A549 (cell line): ENCODE data around the gene MRPL55. TPM values are rescaled to one million over a fixed set of nuclear protein-coding genes. Genes with fewer than 3 reads are reported as not detected.

ENCODE experiments used
- ATAC-seq, 2 experiments: fragments of 200-7000 bp in 1 of 2; fragments of >200 bp in 1 of 2; cut with Nextera tagmentation in 1 of 2; cut with Tn5 transposase in 1 of 2; 3 replicates each; pipeline versions ENCODE4 v1.8.0 to v1.9.1; 2018 to 2020; ENCODE audit warnings: mild to moderate bottlenecking in 1 of 2, moderate library complexity in 1 of 2
- CTCF ChIA-PET: fragments of 300-600 bp; sonication (Branson Sonifier 250); formaldehyde crosslinking; extraction: SDS; loops from one replicate; lab custom pipeline; 2021; ENCODE audit warnings: antibody characterized with exemption, inconsistent platforms; lab: Yijun Ruan, JAX
- POLR2A ChIA-PET: fragments of 350-600 bp; formaldehyde crosslinking; extraction: SDS; loops from one replicate; lab custom pipeline; 2021; ENCODE audit warnings: antibody characterized with exemption, inconsistent platforms; lab: Yijun Ruan, JAX
- DNase-seq, 2 experiments: peaks; one replicate each; pipeline versions ENCODE4 v3.0.0 to v3.0.0-alpha.2; 2011 to 2016; ENCODE audit warnings: low read depth in 1 of 2, low spot score in 1 of 2
- FAIRE-seq: peaks from 2 replicates; lab custom pipeline; 2011; peaks lifted over from hg19 to GRCh38; lab: Jason Lieb, UNC
- H3K27ac ChIP-seq, 2 experiments: fragments of >200 bp; sonication (Bioruptor Twin); formaldehyde crosslinking; 3 replicates each; pipeline ENCODE4 v1.5.1; 2016 to 2017
- H3K4me1 ChIP-seq: fragments of >200 bp; sonication (Bioruptor Twin); formaldehyde crosslinking; 3 replicates; pipeline ENCODE4 v1.6.1; 2016
- H3K4me2 ChIP-seq: fragments of >200 bp; sonication (Bioruptor Twin); formaldehyde crosslinking; 3 replicates; pipeline ENCODE4 v1.6.1; 2016
- H3K4me3 ChIP-seq: fragments of >200 bp; sonication (Bioruptor Twin); formaldehyde crosslinking; 3 replicates; pipeline ENCODE4 v1.5.1; 2016
- H3K9me3 ChIP-seq: fragments of >200 bp; sonication (Bioruptor Twin); formaldehyde crosslinking; 3 replicates; pipeline ENCODE4 v1.6.1; 2016
- ATOH8 ChIP-seq: fragments of 250-450 bp; sonication (Bioruptor Pico); IDR thresholded peaks from 2 replicates; pipeline ENCODE4 v1.5.0; 2020; ENCODE audit warnings: low read depth, mild to moderate bottlenecking, moderate library complexity
- CBX8 ChIP-seq: fragments of 200-600 bp; sonication (generic); IDR thresholded peaks from 2 replicates; pipeline ENCODE4 v1.6.1; 2016
- CEBPB ChIP-seq, 2 experiments: fragments of >200 bp in 1 of 2; sonication (Bioruptor Twin) in 1 of 2; formaldehyde crosslinking in 1 of 2; IDR thresholded peaks; 2 replicates each; pipeline ENCODE4 v1.6.1; 2012 to 2016
- CHD4 ChIP-seq: fragments of 200-600 bp; sonication (generic); IDR thresholded peaks from 2 replicates; pipeline ENCODE4 v1.6.1; 2016; ENCODE audit warnings: antibody characterized with exemption, mild to moderate bottlenecking, borderline replicate concordance
- EHF ChIP-seq: fragments of 250-450 bp; sonication (Bioruptor Pico); IDR thresholded peaks from 2 replicates; pipeline ENCODE4 v1.5.0; 2020; ENCODE audit warnings: mild to moderate bottlenecking
- EHMT2 ChIP-seq: fragments of 200-600 bp; sonication (generic); IDR thresholded peaks from 2 replicates; pipeline ENCODE4 v1.6.1; 2016; ENCODE audit warnings: antibody characterized with exemption, low read depth, mild to moderate bottlenecking, moderate library complexity
- ESRRA ChIP-seq: fragments of 150-350 bp; IDR thresholded peaks from 2 replicates; pipeline ENCODE4 v1.6.1; 2014; ENCODE audit warnings: mild to moderate bottlenecking, low read length, borderline replicate concordance
- FOSL2 ChIP-seq, 2 experiments: fragments of 450-650 bp in 1 of 2; fragments of >200 bp in 1 of 2; sonication (Bioruptor Twin) in 1 of 2; formaldehyde crosslinking; IDR thresholded peaks; 2 replicates each; pipeline versions ENCODE4 v1.5.0 to v1.6.1; 2016 to 2020; ENCODE audit warnings: mild to moderate bottlenecking in 1 of 2, moderate library complexity in 1 of 2
- HES2 ChIP-seq: fragments of >200 bp; sonication (Bioruptor Twin); formaldehyde crosslinking; IDR thresholded peaks from 2 replicates; pipeline ENCODE4 v1.6.1; 2016
- HEYL ChIP-seq: fragments of 250-450 bp; sonication (Bioruptor Pico); IDR thresholded peaks from 2 replicates; pipeline ENCODE4 v1.8.0; 2021; ENCODE audit warnings: mild to moderate bottlenecking, moderate library complexity
- JUNB ChIP-seq: fragments of >200 bp; sonication (Bioruptor Twin); formaldehyde crosslinking; IDR thresholded peaks from 2 replicates; pipeline ENCODE4 v1.6.1; 2016
- KDM1A ChIP-seq: fragments of 200-600 bp; sonication (generic); IDR thresholded peaks from 2 replicates; pipeline ENCODE4 v1.6.1; 2016; ENCODE audit warnings: low read depth, mild to moderate bottlenecking
- MAX ChIP-seq: IDR thresholded peaks from 2 replicates; pipeline ENCODE4 v1.6.1; 2012
- POLR2AphosphoS2 ChIP-seq: conservative IDR thresholded peaks from 2 replicates; pipeline ENCODE4 v1.6.1; 2012; ENCODE audit warnings: low read length, improper control_type of control experiment, inconsistent platforms
- RFX5 ChIP-seq: fragments of 450-650 bp; IDR thresholded peaks from 2 replicates; pipeline ENCODE4 v1.7.1; 2014; ENCODE audit warnings: antibody characterized with exemption, mild to moderate bottlenecking, moderate library complexity
- RNF2 ChIP-seq: fragments of 200-600 bp; sonication (generic); IDR thresholded peaks from 2 replicates; pipeline ENCODE4 v1.6.1; 2016; ENCODE audit warnings: low read depth, mild to moderate bottlenecking, antibody characterized with exemption, moderate library complexity, borderline replicate concordance
- SMC3 ChIP-seq: fragments of >200 bp; sonication (Bioruptor Twin); formaldehyde crosslinking; IDR thresholded peaks from 3 replicates; pipeline ENCODE4 v1.6.1; 2018; ENCODE audit warnings: inconsistent platforms
- ZFP36 ChIP-seq: fragments of 450-650 bp; IDR thresholded peaks from 2 replicates; pipeline ENCODE4 v1.6.1; 2014; ENCODE audit warnings: borderline replicate concordance; ENCODE audit not compliant: partially characterized antibody
- ZNF302 ChIP-seq: fragments of 250-450 bp; sonication (Bioruptor Pico); IDR thresholded peaks from 2 replicates; pipeline ENCODE4 v1.9.0; 2021; ENCODE audit warnings: inconsistent platforms, mild to moderate bottlenecking, moderate library complexity
- WGBS: methylation state at CpG from one replicate; pipeline ENCODE4 v1.1.6; 2017; ENCODE audit errors: missing lambda C conversion rate; 5-methylcytosine and 5-hydroxymethylcytosine counted together
- polyA plus RNA-seq, 4 experiments: library from polyadenylated mRNA; depleted of rRNA in 3 of 4; stranded (reverse); fragments of >200 nt; fragmentation: RNase III in 1 of 4; extraction: RNeasy Plus Mini Kit Qiagen cat#74134 plus additional on column Dnase treatment in 1 of 4; gene quantifications; 2 replicates in 3 of 4; 3 replicates in 1 of 4; pipeline ENCODE4 v1.2.3, GENCODE V29; 2011 to 2017
- TF ChIP-seq, protein P1 (sequence below): fragments of 450-650 bp; IDR thresholded peaks from 2 replicates; pipeline ENCODE4 v1.6.1; 2014; ENCODE audit warnings: antibody characterized with exemption
- TF ChIP-seq, protein P2 (sequence below): fragments of 150-350 bp; IDR thresholded peaks from 2 replicates; pipeline ENCODE4 v1.6.1; 2014; ENCODE audit warnings: low read depth, mild to moderate bottlenecking, low read length

Gene MRPL55
- polyA plus RNA-seq, 2 of the 4 experiments (the other 2 are of a cell fraction), result 54.2 to 80.0 TPM

- WGBS, result 59% methylated on average over 4 of the region's 4 CpGs
- Histone ChIP-seq H3K9me3 (no peaks in the 10 kb centered on the region; the same call in 2 of the 3 replicates), H3K4me3 (no peak overlapping the region), H3K27ac (no peak overlapping the region), H3K4me2 (no peak overlapping the region), H3K4me1 (peaks cover 12% of the 10 kb centered on the region; the same call in 2 of the 3 replicates)
- CTCF ChIA-PET, result interaction anchor here (1.5 kb wide), 2 partner anchors 59 to 63 kb away, joined by 4 to 7 read pairs; no protein-coding TSS in a partner anchor
- FAIRE-seq (no peak), DNase-seq (peak in 1 of 2 experiments; percentile 39), ATAC-seq (no peak)
- POLR2A ChIA-PET, result no interaction called here
- TF ChIP-seq JUNB, result no peak
- no peak for TF ChIP-seq EHF
- TF ChIP-seq KDM1A, result no peak
These were observed 46.3 kb downstream of the MRPL55 start for GRCh38 chr1:228062812-228063211.

GRCh38 chr1:228062085-228062791 is 46.9 kb downstream of the MRPL55 start:
- no peak overlapping the region for H3K4me3 ChIP-seq
- TF ChIP-seq SMC3, result no peak
- TF ChIP-seq MAX, result no peak
- TF ChIP-seq RFX5, result no peak
- TF ChIP-seq ZNF302 (CRISPR knock-in tag), result no peak
- TF ChIP-seq, protein P1, sequence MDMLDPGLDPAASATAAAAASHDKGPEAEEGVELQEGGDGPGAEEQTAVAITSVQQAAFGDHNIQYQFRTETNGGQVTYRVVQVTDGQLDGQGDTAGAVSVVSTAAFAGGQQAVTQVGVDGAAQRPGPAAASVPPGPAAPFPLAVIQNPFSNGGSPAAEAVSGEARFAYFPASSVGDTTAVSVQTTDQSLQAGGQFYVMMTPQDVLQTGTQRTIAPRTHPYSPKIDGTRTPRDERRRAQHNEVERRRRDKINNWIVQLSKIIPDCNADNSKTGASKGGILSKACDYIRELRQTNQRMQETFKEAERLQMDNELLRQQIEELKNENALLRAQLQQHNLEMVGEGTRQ, result no peak
- no peak for TF ChIP-seq ATOH8 (CRISPR knock-in tag)
- no peak for TF ChIP-seq KDM1A
- no peak for TF ChIP-seq RNF2
- no peak for TF ChIP-seq CHD4
- TF ChIP-seq CEBPB (IDR thresholded peaks at IDR 0.05), result no peak
- TF ChIP-seq HEYL (CRISPR knock-in tag), result no peak
- TF ChIP-seq CBX8, result no peak
- TF ChIP-seq, protein P2, sequence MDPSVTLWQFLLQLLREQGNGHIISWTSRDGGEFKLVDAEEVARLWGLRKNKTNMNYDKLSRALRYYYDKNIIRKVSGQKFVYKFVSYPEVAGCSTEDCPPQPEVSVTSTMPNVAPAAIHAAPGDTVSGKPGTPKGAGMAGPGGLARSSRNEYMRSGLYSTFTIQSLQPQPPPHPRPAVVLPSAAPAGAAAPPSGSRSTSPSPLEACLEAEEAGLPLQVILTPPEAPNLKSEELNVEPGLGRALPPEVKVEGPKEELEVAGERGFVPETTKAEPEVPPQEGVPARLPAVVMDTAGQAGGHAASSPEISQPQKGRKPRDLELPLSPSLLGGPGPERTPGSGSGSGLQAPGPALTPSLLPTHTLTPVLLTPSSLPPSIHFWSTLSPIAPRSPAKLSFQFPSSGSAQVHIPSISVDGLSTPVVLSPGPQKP, result no peak
- no peak for TF ChIP-seq ZFP36
- TF ChIP-seq POLR2AphosphoS2, result no peak
- no peak for TF ChIP-seq HES2
- no peak for TF ChIP-seq EHMT2
- TF ChIP-seq FOSL2 (IDR thresholded peaks at IDR 0.05), result no peak
- no peak for TF ChIP-seq FOSL2 (CRISPR knock-in tag; IDR thresholded peaks at IDR 0.05)
- no peak for TF ChIP-seq ESRRA
- TF ChIP-seq, all 56 proteins: peak for 0
- Histone ChIP-seq H3K4me2 (no peak overlapping the region), H3K27ac (no peak overlapping the region), H3K9me3 (no peaks in the 10 kb centered on the region; the same call in 2 of the 3 replicates), H3K4me1 (peaks cover 12% of the 10 kb centered on the region; the same call in 2 of the 3 replicates)
- DNase-seq (no peak), ATAC-seq (no peak), FAIRE-seq (no peak)
- WGBS, result 98% methylated on average over 6 of the region's 9 CpGs
- ChIA-PET CTCF (interaction anchor here (1.5 kb wide), 2 partner anchors 58 to 63 kb away, joined by 4 to 7 read pairs; no protein-coding TSS in a partner anchor), POLR2A (no interaction called here)
